HepG2 (cell line): ENCODE measurements around the gene ARMH1. TPM values are rescaled to one million over a fixed set of nuclear protein-coding genes. Genes with fewer than 3 reads are reported as not detected.

Experiments used
- ASH2L ChIP-seq: fragments of 300-600, 200-600 bp; sonication (generic); IDR thresholded peaks from 2 replicates; pipeline ENCODE4 v1.7.0; 2017; ENCODE audit warnings: low read depth, mild to moderate bottlenecking, moderate library complexity, mixed read lengths, low read length; ENCODE audit not compliant: insufficient read length
- CCAR2 ChIP-seq: fragments of 200-400 bp; formaldehyde crosslinking; optimal IDR thresholded peaks from 2 replicates; pipeline ENCODE3; 2018; ENCODE audit warnings: low read depth, mild to moderate bottlenecking, low read length, moderate library complexity
- CENPBD1 ChIP-seq: sonication (generic); formaldehyde crosslinking; IDR thresholded peaks from 2 replicates; pipeline ENCODE4 v1.8.0; 2022; ENCODE audit warnings: missing genetic modification reagents, low read depth, mild to moderate bottlenecking, borderline replicate concordance
- DNMT1 ChIP-seq: sonication (generic); formaldehyde crosslinking; IDR thresholded peaks from 2 replicates; pipeline ENCODE4 v1.5.1; 2020; ENCODE audit warnings: mild to moderate bottlenecking, missing genetic modification reagents
- GZF1 ChIP-seq: sonication (generic); formaldehyde crosslinking; IDR thresholded peaks from 2 replicates; pipeline ENCODE4 v1.5.1; 2020; ENCODE audit warnings: mild to moderate bottlenecking, missing genetic modification reagents
- MAFG ChIP-seq: sonication (generic); formaldehyde crosslinking; IDR thresholded peaks from 2 replicates; pipeline ENCODE4 v1.5.1; 2020; ENCODE audit warnings: mild to moderate bottlenecking, missing genetic modification reagents
- NCOA1 ChIP-seq: sonication (generic); formaldehyde crosslinking; IDR thresholded peaks from 2 replicates; pipeline ENCODE4 v1.9.0; 2021; ENCODE audit warnings: missing genetic modification reagents
- PHF8 ChIP-seq: sonication (generic); formaldehyde crosslinking; IDR thresholded peaks from 2 replicates; pipeline ENCODE4 v1.5.0; 2020; ENCODE audit warnings: missing genetic modification reagents
- RARG ChIP-seq: sonication (generic); formaldehyde crosslinking; IDR thresholded peaks from 2 replicates; pipeline ENCODE4 v1.4.0; 2020; ENCODE audit warnings: low read depth, mild to moderate bottlenecking, missing genetic modification reagents
- SIN3A ChIP-seq: IDR thresholded peaks from 2 replicates; pipeline ENCODE4 v1.6.1; 2011; ENCODE audit warnings: low read depth, mild to moderate bottlenecking, control low read depth, low read length, borderline replicate concordance
- SIN3B ChIP-seq: fragments of 150-350 bp; IDR thresholded peaks from 2 replicates; pipeline ENCODE4 v1.6.1; 2014; ENCODE audit warnings: low read length
- TAF1 ChIP-seq: sonication (generic); formaldehyde crosslinking; IDR thresholded peaks from 2 replicates; pipeline ENCODE4 v1.4.0; 2020; ENCODE audit warnings: missing genetic modification reagents
- TARDBP ChIP-seq: sonication (generic); formaldehyde crosslinking; IDR thresholded peaks from 2 replicates; pipeline ENCODE4 v1.8.0; 2022; ENCODE audit warnings: mild to moderate bottlenecking, missing genetic modification reagents
- ZFP36L1 ChIP-seq: sonication (generic); formaldehyde crosslinking; IDR thresholded peaks from 2 replicates; pipeline ENCODE4 v1.8.0; 2022; ENCODE audit warnings: mild to moderate bottlenecking, missing genetic modification reagents, moderate library complexity
- ZNF160 ChIP-seq: sonication (generic); formaldehyde crosslinking; IDR thresholded peaks from 2 replicates; pipeline ENCODE4 v1.8.0; 2022; ENCODE audit warnings: mild to moderate bottlenecking, inconsistent platforms, missing genetic modification reagents
- ZNF17 ChIP-seq: sonication (generic); formaldehyde crosslinking; IDR thresholded peaks from 2 replicates; pipeline ENCODE4 v1.5.0; 2020; ENCODE audit warnings: mild to moderate bottlenecking, missing genetic modification reagents
- ZNF260 ChIP-seq: sonication (generic); formaldehyde crosslinking; IDR thresholded peaks from 2 replicates; pipeline ENCODE4 v1.4.0; 2020; ENCODE audit warnings: missing genetic modification reagents, low read depth, mild to moderate bottlenecking, borderline replicate concordance
- ZNF274 ChIP-seq: sonication (generic); formaldehyde crosslinking; IDR thresholded peaks from 2 replicates; pipeline ENCODE4 v1.5.1; 2020; ENCODE audit warnings: mild to moderate bottlenecking, missing genetic modification reagents
- ZNF281 ChIP-seq: sonication (generic); formaldehyde crosslinking; IDR thresholded peaks from 2 replicates; pipeline ENCODE4 v1.4.0; 2020; ENCODE audit warnings: missing genetic modification reagents, borderline replicate concordance
- ZNF530 ChIP-seq: sonication (generic); formaldehyde crosslinking; IDR thresholded peaks from 2 replicates; pipeline ENCODE4 v1.5.0; 2020; ENCODE audit warnings: low read depth, mild to moderate bottlenecking, missing genetic modification reagents
- ZNF577 ChIP-seq: sonication (generic); formaldehyde crosslinking; IDR thresholded peaks from 2 replicates; pipeline ENCODE4 v1.4.0; 2020; ENCODE audit warnings: mild to moderate bottlenecking, low read depth, missing genetic modification reagents, borderline replicate concordance
- ZNF597 ChIP-seq: sonication (generic); formaldehyde crosslinking; IDR thresholded peaks from 2 replicates; pipeline ENCODE4 v1.5.0; 2020; ENCODE audit warnings: missing genetic modification reagents
- ZNF839 ChIP-seq: sonication (generic); formaldehyde crosslinking; IDR thresholded peaks from 2 replicates; pipeline ENCODE4 v1.4.0; 2020; ENCODE audit warnings: missing genetic modification reagents, mild to moderate bottlenecking, borderline replicate concordance
- polyA plus RNA-seq, 8 experiments: library from polyadenylated mRNA; depleted of rRNA in 3 of 8; stranded (reverse) in 7 of 8; unstranded in 1 of 8; fragments of >200 nt; fragmentation: Illumina TruSeq in 4 of 8; extraction: Trizol in 4 of 8; gene quantifications; 2 replicates each; pipeline versions ENCODE4 v1.2.1 to v1.2.3, GENCODE V29; 2011 to 2016; ENCODE audit warnings: low read depth in 4 of 8, missing spikeins in 1 of 8, mixed read lengths in 1 of 8; ENCODE audit not compliant: insufficient read depth in 1 of 8
- total RNA-seq, 5 experiments: library from RNA; depleted of rRNA; stranded (reverse); fragments of >200 nt; fragmentation: Illumina TruSeq; extraction: Trizol; gene quantifications; 2 replicates each; pipeline ENCODE4 v1.2.3, GENCODE V29; 2016; ENCODE audit warnings: low read depth in 1 of 5

Gene ARMH1
- total and polyA plus RNA-seq, 2 of the 13 experiments (the other 11 are each of a cell fraction or from before 2014, with no cell fraction given), result 0.69 TPM; not detected in 1

GRCh38 chr1:44673675-44674112 is 820 bp upstream of the ARMH1 start (continued):
- no peak for TF ChIP-seq ZNF530 (CRISPR knock-in tag)
- TF ChIP-seq ZNF160 (CRISPR knock-in tag), result no peak
- TF ChIP-seq PHF8 (CRISPR knock-in tag), result peak; percentile 17; the same call in 1 of the 2 replicates
- no peak for TF ChIP-seq CCAR2
- peak; percentile 0 for TF ChIP-seq ASH2L
- TF ChIP-seq CENPBD1, result no peak
- TF ChIP-seq NCOA1, result no peak
- peak; percentile 47; the same call in 1 of the 2 replicates for TF ChIP-seq SIN3A
- no peak for TF ChIP-seq ZNF281 (CRISPR knock-in tag)
- TF ChIP-seq ZNF577 (CRISPR knock-in tag), result no peak
- TF ChIP-seq RARG (CRISPR knock-in tag), result no peak
- no peak for TF ChIP-seq SIN3B
- no peak for TF ChIP-seq ZFP36L1 (CRISPR knock-in tag)
- TF ChIP-seq ZNF17 (CRISPR knock-in tag), result no peak
- no peak for TF ChIP-seq ZNF839 (CRISPR knock-in tag)
- TF ChIP-seq DNMT1, result no peak
- TF ChIP-seq TARDBP (CRISPR knock-in tag), result peak; percentile 25; the same call in 1 of the 2 replicates
- TF ChIP-seq GZF1 (CRISPR knock-in tag), result no peak
- 0 out of 2 replicates have a peak, but pooled peaks have one; percentile 11 for TF ChIP-seq TAF1 (CRISPR knock-in tag)
- no peak for TF ChIP-seq ZNF274
- TF ChIP-seq MAFG (CRISPR knock-in tag), result no peak
- TF ChIP-seq ZNF597 (CRISPR knock-in tag), result no peak
- TF ChIP-seq ZNF260 (CRISPR knock-in tag), result no peak
